Suprapubic skin (tissue), 4 donors: ENCODE data around the gene NDUFS7. TPM values are rescaled to one million over a fixed set of nuclear protein-coding genes. Genes with fewer than 3 reads are reported as not detected.

Experiments
- DNase-seq, 2 donors: peaks; one replicate each; pipeline ENCODE4 v3.0.0-alpha.2; 2019; ENCODE audit warnings: low spot score in 2 of 2
- H3K27ac ChIP-seq: fragments of 200-600 bp; sonication (generic); one replicate; pipeline ENCODE4 v1.5.1; 2019
- H3K27me3 ChIP-seq: fragments of 200-600 bp; sonication (generic); one replicate; pipeline ENCODE4 v1.5.1; 2019
- H3K36me3 ChIP-seq: fragments of 200-600 bp; sonication (generic); one replicate; pipeline ENCODE4 v1.5.1; 2019
- H3K4me1 ChIP-seq: fragments of 200-600 bp; sonication (generic); one replicate; pipeline ENCODE4 v1.5.1; 2019
- H3K4me3 ChIP-seq: fragments of 200-600 bp; sonication (generic); one replicate; pipeline ENCODE4 v1.5.1; 2019; ENCODE audit warnings: mild to moderate bottlenecking
- H3K9me3 ChIP-seq: fragments of 200-600 bp; sonication (generic); one replicate; pipeline ENCODE4 v1.5.1; 2019
- EP300 ChIP-seq: sonication (generic); formaldehyde crosslinking; IDR thresholded peaks from one replicate; pipeline ENCODE4 v1.6.1; 2017; ENCODE audit warnings: antibody characterized with exemption
- POLR2A ChIP-seq, 2 donors: fragments of 450-650 bp; IDR thresholded peaks; one replicate each; pipeline ENCODE4 v1.6.1; 2017; ENCODE audit warnings: antibody characterized with exemption in 2 of 2, mild to moderate bottlenecking in 2 of 2, moderate library complexity in 2 of 2
- POLR2AphosphoS5 ChIP-seq, 3 donors: sonication (generic); formaldehyde crosslinking; IDR thresholded peaks; one replicate each; pipeline ENCODE4 v1.6.1; 2017; ENCODE audit warnings: antibody characterized with exemption in 3 of 3
- WGBS: methylation state at CpG from one replicate; pipeline ENCODE4 v1.1.5; 2018; 5-methylcytosine and 5-hydroxymethylcytosine counted together
- total RNA-seq, 4 donors: library from RNA; depleted of rRNA; stranded (reverse); fragments of >200 nt; gene quantifications; one replicate each; pipeline ENCODE4 v1.1.0, GENCODE V29; 2016
- TF ChIP-seq, protein P1 (sequence below), 2 donors: fragments of 200-600 bp in 1 of 2; fragments of 450-650 bp in 1 of 2; sonication (generic) in 1 of 2; IDR thresholded peaks; one replicate each; pipeline ENCODE4 v1.5.1; 2016 to 2019; ENCODE audit warnings: antibody characterized with exemption in 2 of 2, mild to moderate bottlenecking in 1 of 2, moderate library complexity in 1 of 2

The NDUFS7 gene
- total RNA-seq, 4 donors from 2014 or later, result 66.8 to 154 (median 97.5) TPM

DNA sequence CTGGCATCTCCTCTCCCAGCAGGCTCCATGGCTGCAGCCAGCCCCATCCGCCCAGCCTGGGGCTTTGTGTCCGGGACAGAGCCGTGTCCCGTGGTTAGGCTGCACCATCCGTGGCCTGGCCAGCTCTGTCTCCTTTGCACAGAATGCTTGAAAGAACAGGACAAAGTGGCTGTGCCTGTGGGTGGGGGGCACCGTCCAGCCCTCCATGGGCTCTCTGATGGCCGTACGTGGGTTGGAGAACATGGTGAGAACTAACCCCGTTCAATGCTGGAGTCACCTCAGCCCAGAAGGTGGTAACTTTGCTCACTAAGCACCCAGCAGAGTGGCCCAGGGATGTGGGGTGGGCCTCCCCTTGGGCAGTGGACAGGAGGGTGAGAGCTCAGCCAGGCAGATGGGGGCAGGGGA lies 57.3 kb downstream of the NDUFS7 start:
- peaks cover 32% of the 10 kb centered on the region for H3K36me3 ChIP-seq
- DNase-seq, result no peak
- TF ChIP-seq, protein P1, sequence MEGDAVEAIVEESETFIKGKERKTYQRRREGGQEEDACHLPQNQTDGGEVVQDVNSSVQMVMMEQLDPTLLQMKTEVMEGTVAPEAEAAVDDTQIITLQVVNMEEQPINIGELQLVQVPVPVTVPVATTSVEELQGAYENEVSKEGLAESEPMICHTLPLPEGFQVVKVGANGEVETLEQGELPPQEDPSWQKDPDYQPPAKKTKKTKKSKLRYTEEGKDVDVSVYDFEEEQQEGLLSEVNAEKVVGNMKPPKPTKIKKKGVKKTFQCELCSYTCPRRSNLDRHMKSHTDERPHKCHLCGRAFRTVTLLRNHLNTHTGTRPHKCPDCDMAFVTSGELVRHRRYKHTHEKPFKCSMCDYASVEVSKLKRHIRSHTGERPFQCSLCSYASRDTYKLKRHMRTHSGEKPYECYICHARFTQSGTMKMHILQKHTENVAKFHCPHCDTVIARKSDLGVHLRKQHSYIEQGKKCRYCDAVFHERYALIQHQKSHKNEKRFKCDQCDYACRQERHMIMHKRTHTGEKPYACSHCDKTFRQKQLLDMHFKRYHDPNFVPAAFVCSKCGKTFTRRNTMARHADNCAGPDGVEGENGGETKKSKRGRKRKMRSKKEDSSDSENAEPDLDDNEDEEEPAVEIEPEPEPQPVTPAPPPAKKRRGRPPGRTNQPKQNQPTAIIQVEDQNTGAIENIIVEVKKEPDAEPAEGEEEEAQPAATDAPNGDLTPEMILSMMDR (IDR thresholded peaks at IDR 0.05), result no peak
- no peak for TF ChIP-seq POLR2A (IDR thresholded peaks at IDR 0.05)
- H3K27ac ChIP-seq, result no peak overlapping the region
- peaks cover 9% of the 10 kb centered on the region for H3K27me3 ChIP-seq
- no peak overlapping the region for H3K4me3 ChIP-seq
- 83% methylated on average over 8 of the region's 9 CpGs for WGBS
- H3K4me1 ChIP-seq, result peaks cover 49% of the 10 kb centered on the region
- no peaks in the 10 kb centered on the region for H3K9me3 ChIP-seq

DNA sequence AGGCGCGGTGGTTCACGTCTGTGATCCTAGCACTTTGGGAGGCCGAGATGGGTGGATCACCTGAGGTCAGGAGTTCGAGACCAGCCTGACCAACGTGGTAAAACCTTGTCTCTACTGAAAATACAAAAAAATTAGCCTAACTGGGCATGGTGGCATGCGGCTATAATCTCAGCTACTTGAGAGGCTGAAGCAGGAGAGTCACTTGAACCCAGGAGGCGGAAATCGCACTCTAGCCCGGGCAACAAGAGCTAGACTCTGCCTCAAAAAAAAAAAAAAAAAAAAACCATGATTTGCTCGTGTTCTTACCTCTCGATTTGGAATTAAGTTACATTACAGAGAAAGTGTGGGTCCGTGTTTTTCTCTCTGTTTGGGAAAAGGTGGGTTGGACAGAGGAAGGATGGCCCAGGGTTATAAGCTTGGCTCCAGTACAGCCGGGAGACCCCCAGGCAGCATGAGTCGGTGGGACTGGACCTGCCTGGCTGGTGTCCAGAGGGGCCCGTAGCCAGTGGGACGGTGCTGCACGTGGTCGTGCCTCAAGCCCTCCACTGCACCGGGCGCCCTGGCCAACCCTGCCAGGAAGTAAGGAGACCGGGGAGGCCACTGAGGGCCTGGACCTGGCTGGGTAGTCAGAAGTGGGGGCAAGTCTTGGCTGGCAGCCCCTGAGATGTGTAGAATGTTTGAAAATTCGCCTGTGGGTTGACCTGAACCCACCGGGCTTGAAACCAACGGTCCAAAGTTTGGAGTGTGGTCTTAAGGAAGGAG lies 58.2 kb downstream of the NDUFS7 start:
- Histone ChIP-seq H3K27me3 (peaks cover 17% of the 10 kb centered on the region), H3K4me3 (no peak overlapping the region), H3K9me3 (no peaks in the 10 kb centered on the region), H3K27ac (no peak overlapping the region), H3K36me3 (peaks cover 32% of the 10 kb centered on the region), H3K4me1 (peaks cover 57% of the 10 kb centered on the region)
- DNase-seq, result no peak
- TF ChIP-seq EP300 (no peak), POLR2A (IDR thresholded peaks at IDR 0.05) (no peak), POLR2AphosphoS5 (IDR thresholded peaks at IDR 0.05) (no peak)
- TF ChIP-seq, protein P1 (IDR thresholded peaks at IDR 0.05), result no peak
- WGBS, result 81% methylated on average over 18 of the region's 25 CpGs

Other genes with a start within 250 kb of the NDUFS7 start
- gene SBNO2, start 209.6 kb upstream of the NDUFS7 start, total RNA-seq, result 10 to 100 TPM; 36.7 to 58.9 (median 45.5) TPM
- gene STK11, start 178.1 kb upstream of the NDUFS7 start, total RNA-seq, result 10 to 100 TPM; 62.5 to 76.9 (median 66.4) TPM
- 1 to 10 TPM; 2.9 to 8.6 (median 5.1) TPM for gene CBARP, start 145.9 kb upstream of the NDUFS7 start, total RNA-seq
- 100 to 1,000 TPM; 102 to 205 (median 137) TPM for gene ATP5F1D, start 142.2 kb upstream of the NDUFS7 start, total RNA-seq
- 100 to 1,000 TPM in 2 of 4 donors, 10 to 100 TPM in 2; 89.0 to 153 (median 105) TPM for gene MIDN, start 135.3 kb upstream of the NDUFS7 start, total RNA-seq
- gene CIRBP, start 114.6 kb upstream of the NDUFS7 start, total RNA-seq, result 100 to 1,000 TPM; 338 to 672 (median 451) TPM
- gene FAM174C, start 108.4 kb upstream of the NDUFS7 start, total RNA-seq, result 10 to 100 TPM; 44.3 to 72.5 (median 58.2) TPM
- not detected for gene EFNA2, start 98.0 kb upstream of the NDUFS7 start, total RNA-seq
- gene GAMT, start 17.6 kb downstream of the NDUFS7 start, total RNA-seq, result 10 to 100 TPM; 27.8 to 40.3 (median 34.0) TPM
- 10 to 100 TPM; 41.5 to 75.4 (median 49.2) TPM for gene DAZAP1, start 23.7 kb downstream of the NDUFS7 start, total RNA-seq
- 1,000 to 10,000 TPM; 1,802 to 3,909 (median 2,793) TPM for gene RPS15, start 54.5 kb downstream of the NDUFS7 start, total RNA-seq
- gene APC2, start 66.2 kb downstream of the NDUFS7 start, total RNA-seq, result under 1 TPM in 3 of 4 donors, not detected in 1; 0.08 to 0.30 (median 0.26) TPM
- gene C19orf25, start 95.3 kb downstream of the NDUFS7 start, total RNA-seq, result 10 to 100 TPM; 25.1 to 41.2 (median 36.4) TPM
- 1 to 10 TPM; 1.4 to 6.6 (median 3.8) TPM for gene PCSK4, start 106.4 kb downstream of the NDUFS7 start, total RNA-seq
- 10 to 100 TPM in 1 of 4 donors, 1 to 10 TPM in 3; 3.2 to 11.8 (median 8.1) TPM for gene REEP6, start 107.3 kb downstream of the NDUFS7 start, total RNA-seq
- 1 to 10 TPM in 3 of 4 donors, under 1 TPM in 1; 0.83 to 4.1 (median 2.4) TPM for gene ADAMTSL5, start 129.1 kb downstream of the NDUFS7 start, total RNA-seq
- gene PLK5, start 140.2 kb downstream of the NDUFS7 start, total RNA-seq, result 1 to 10 TPM in 1 of 4 donors, under 1 TPM in 1, not detected in 2; 0.23 to 1.2 TPM
- gene MEX3D, start 184.4 kb downstream of the NDUFS7 start, total RNA-seq, result 10 to 100 TPM; 20.1 to 36.4 (median 26.9) TPM
- gene MBD3, start 209.0 kb downstream of the NDUFS7 start, total RNA-seq, result 10 to 100 TPM; 53.2 to 87.9 (median 69.0) TPM
- 10 to 100 TPM; 33.4 to 73.1 (median 59.4) TPM for gene UQCR11, start 221.6 kb downstream of the NDUFS7 start, total RNA-seq